SK-N-SH treated with all-trans-retinoic acid at 6 μM for 48 hours (cell line): Measurements from ENCODE around the gene CDC42BPB.

ENCODE experiments used
- ARNTL ChIP-seq: fragments of 450-650 bp; formaldehyde crosslinking; IDR thresholded peaks from 2 replicates; pipeline ENCODE4 v1.5.0; 2020; ENCODE audit warnings: low read depth, mild to moderate bottlenecking, moderate library complexity, borderline replicate concordance
- BACH2 ChIP-seq: fragments of 250-450 bp; sonication (Bioruptor Pico); IDR thresholded peaks from 2 replicates; pipeline ENCODE4 v1.9.0; 2021; ENCODE audit warnings: mild to moderate bottlenecking, borderline replicate concordance
- CREB5 ChIP-seq: fragments of 250-450 bp; sonication (Bioruptor Pico); IDR thresholded peaks from 2 replicates; pipeline ENCODE4 v1.5.1; 2020; ENCODE audit warnings: low read depth, mild to moderate bottlenecking, moderate library complexity
- ESRRG ChIP-seq: fragments of 250-450 bp; sonication (Bioruptor Pico); IDR thresholded peaks from 2 replicates; pipeline ENCODE4 v1.6.1; 2021; ENCODE audit warnings: mild to moderate bottlenecking
- PATZ1 ChIP-seq: fragments of 250-450 bp; sonication (Bioruptor Pico); IDR thresholded peaks from 2 replicates; pipeline ENCODE4 v1.8.0; 2020; ENCODE audit warnings: mild to moderate bottlenecking, moderate library complexity, borderline replicate concordance
- SNAI2 ChIP-seq: fragments of 250-450 bp; sonication (Bioruptor Pico); IDR thresholded peaks from 2 replicates; pipeline ENCODE4 v1.5.0; 2020; ENCODE audit warnings: mild to moderate bottlenecking, moderate library complexity
- TOX ChIP-seq: fragments of 250-450 bp; sonication (Bioruptor Pico); IDR thresholded peaks from 2 replicates; pipeline ENCODE4 v1.8.0; 2021; ENCODE audit warnings: mild to moderate bottlenecking, moderate library complexity, borderline replicate concordance
- ZFP30 ChIP-seq: fragments of 450-650 bp; formaldehyde crosslinking; IDR thresholded peaks from 2 replicates; pipeline ENCODE4 v1.5.0; 2022; ENCODE audit warnings: mild to moderate bottlenecking, moderate library complexity

GRCh38 chr14:102966681-102967505 is 90.5 kb downstream of the CDC42BPB start:
- no peak for TF ChIP-seq BACH2
- no peak for TF ChIP-seq CREB5 (CRISPR knock-in tag)
- no peak for TF ChIP-seq SNAI2 (CRISPR knock-in tag)
- no peak for TF ChIP-seq ESRRG (CRISPR knock-in tag)
- no peak for TF ChIP-seq ZFP30
- no peak for TF ChIP-seq PATZ1 (CRISPR knock-in tag)
- no peak for TF ChIP-seq TOX
- TF ChIP-seq ARNTL (CRISPR knock-in tag) = no peak
